ENCODE results near the gene PCP4L1. TPM values are rescaled to one million over a fixed set of nuclear protein-coding genes. Genes with fewer than 3 reads are reported as not detected.

Gene PCP4L1
- total and polyA plus RNA-seq, 8 donors = 0.08 to 0.23 (median 0.14) TPM; not detected in 4

GRCh38 chr1:161216945-161217712, 41.4 kb upstream of the PCP4L1 start:
- WGBS, 2 donors = 56 to 63% methylated on average over 7 of the region's 7 CpGs
- H3K27ac ChIP-seq = peak overlapping the region in 2 of 4 donors; percentile 57 to 70
- no peaks in the 10 kb centered on the region for H3K4me1 ChIP-seq
- no peaks in the 10 kb centered on the region for H3K9me3 ChIP-seq
- ATAC-seq = peak in 3 of 4 donors; percentile 46 to 72 (median 61)
- H3K36me3 ChIP-seq = peaks cover 4 to 25% (median 18%) of the 10 kb centered on the region in 3 donors
- no peak for FAIRE-seq
- H3K27me3 ChIP-seq = no peaks in the 10 kb centered on the region
- no peak for TF ChIP-seq CTCF (IDR thresholded peaks at IDR 0.05)
- DNase-seq = no peak
- intact Hi-C loops (cut with DNase I) = no loop called here
- H3K4me3 ChIP-seq = peak overlapping the region in 1 of 4 donors; percentile 17

- H3K27me3 ChIP-seq = no peaks in the 10 kb centered on the region
- no peak for FAIRE-seq
- peaks cover 4 to 19% (median 12%) of the 10 kb centered on the region in 3 donors for H3K36me3 ChIP-seq
- H3K4me3 ChIP-seq = peak overlapping the region in 1 of 4 donors; percentile 17
- DNase-seq = no peak
- H3K9me3 ChIP-seq = no peaks in the 10 kb centered on the region
- no peak for TF ChIP-seq CTCF (IDR thresholded peaks at IDR 0.05)
- ATAC-seq = no peak
- WGBS, 2 donors = 58 to 81% methylated on average over 5 to 6 of the region's 6 CpGs
- H3K4me1 ChIP-seq = no peaks in the 10 kb centered on the region
- peak overlapping the region in 2 of 4 donors; percentile 17 to 44 for H3K27ac ChIP-seq
- intact Hi-C loops (cut with DNase I) = no loop called here
Measured at GRCh38 chr1:161217831-161218230, 40.7 kb upstream of the PCP4L1 start.

- intact Hi-C loops (cut with DNase I) = no loop called here
- Histone ChIP-seq H3K4me3 (no peak overlapping the region), H3K9me3 (no peaks in the 10 kb centered on the region), H3K27ac (no peak overlapping the region), H3K36me3 (peaks cover 4 to 13% (median 5%) of the 10 kb centered on the region in 3 donors), H3K4me1 (no peaks in the 10 kb centered on the region), H3K27me3 (no peaks in the 10 kb centered on the region)
- no peak for DNase-seq
- ATAC-seq = no peak
- no peak for FAIRE-seq
- 57 to 61% methylated on average over 8 of the region's 8 CpGs for WGBS, 2 donors
- no peak for TF ChIP-seq CTCF (IDR thresholded peaks at IDR 0.05)
Measured at GRCh38 chr1:161218301-161219077, 40.1 kb upstream of the PCP4L1 start.

- peaks cover 0 to 5% (median 0%) of the 10 kb centered on the region in 3 donors for H3K36me3 ChIP-seq
- no peaks in the 10 kb centered on the region for H3K9me3 ChIP-seq
- H3K27me3 ChIP-seq = no peaks in the 10 kb centered on the region
- intact Hi-C loops (cut with DNase I) = no loop called here
- no peak for TF ChIP-seq CTCF (IDR thresholded peaks at IDR 0.05)
- WGBS, 2 donors = 70 to 80% methylated on average over 5 of the region's 5 CpGs
- ATAC-seq (no peak), DNase-seq (no peak), FAIRE-seq (no peak)
- H3K4me1 ChIP-seq = no peaks in the 10 kb centered on the region
- no peak overlapping the region for H3K4me3 ChIP-seq
- H3K27ac ChIP-seq = no peak overlapping the region
Measured at GRCh38 chr1:161219078-161219892, 39.3 kb upstream of the PCP4L1 start.

All from pancreas (tissue), 10 donors.